ENCODE measurements around the gene CCDC102A. TPM values are rescaled to one million over a fixed set of nuclear protein-coding genes. Genes with fewer than 3 reads are reported as not detected.

The CCDC102A gene
- total and polyA plus RNA-seq, 2 of the 13 experiments (the other 11 are each of a cell fraction or from before 2014, with no cell fraction given), result 2.1 to 2.8 TPM

- no peak; the same call in 1 of the 2 replicates for TF ChIP-seq ZBTB38 (CRISPR knock-in tag; IDR thresholded peaks at IDR 0.05)
- TF ChIP-seq ZNF225 (CRISPR knock-in tag; IDR thresholded peaks at IDR 0.05), result peak; percentile 41; the same call in 1 of the 2 replicates
- no peak for TF ChIP-seq ZNF546 (CRISPR knock-in tag; conservative IDR thresholded peaks at IDR 0.05)
- TF ChIP-seq TOE1 (CRISPR knock-in tag; IDR thresholded peaks at IDR 0.05), result no peak
- TF ChIP-seq ZBTB10 (CRISPR knock-in tag; IDR thresholded peaks at IDR 0.05; ENCODE audit: borderline replicate concordance), result 0 out of 2 replicates have a peak, but pooled peaks have one; percentile 62
- TF ChIP-seq TBX3 (IDR thresholded peaks at IDR 0.05; ENCODE audit: borderline replicate concordance), result no peak; the same call in 1 of the 2 replicates
- no peak for TF ChIP-seq ZSCAN12 (CRISPR knock-in tag; IDR thresholded peaks at IDR 0.05)
- TF ChIP-seq KLF11 (CRISPR knock-in tag; IDR thresholded peaks at IDR 0.05), result peak; percentile 68; the same call in 1 of the 2 replicates
- TF ChIP-seq ETV5 (CRISPR knock-in tag; IDR thresholded peaks at IDR 0.05; ENCODE audit: borderline replicate concordance), result peak; percentile 67; the same call in 1 of the 2 replicates
- TF ChIP-seq ZNF556 (CRISPR knock-in tag; IDR thresholded peaks at IDR 0.05; ENCODE audit: borderline replicate concordance), result no peak
- TF ChIP-seq FOXC1 (CRISPR knock-in tag; IDR thresholded peaks at IDR 0.05; ENCODE audit: borderline replicate concordance), result no peak
- no peak for TF ChIP-seq ZNF282 (IDR thresholded peaks at IDR 0.05; ENCODE audit: partially characterized antibody)
- TF ChIP-seq U2AF2 (IDR thresholded peaks at IDR 0.05; ENCODE audit: low read depth, low read length), result no peak
- TF ChIP-seq ZNF17 (CRISPR knock-in tag; IDR thresholded peaks at IDR 0.05), result no peak
- no peak for TF ChIP-seq SIX4 (CRISPR knock-in tag; IDR thresholded peaks at IDR 0.05)
- TF ChIP-seq MED8 (CRISPR knock-in tag; IDR thresholded peaks at IDR 0.05; ENCODE audit: insufficient replicate concordance), result no peak
- TF ChIP-seq ZMYM4 (CRISPR knock-in tag; IDR thresholded peaks at IDR 0.05), result peak; percentile 67
- TF ChIP-seq BATF2 (CRISPR knock-in tag; IDR thresholded peaks at IDR 0.05), result peak; percentile 57; the same call in 1 of the 2 replicates
- no peak for TF ChIP-seq MTF1 (CRISPR knock-in tag; IDR thresholded peaks at IDR 0.05)
- 0 out of 2 replicates have a peak, but pooled peaks have one; percentile 48 for TF ChIP-seq HIVEP1 (CRISPR knock-in tag; IDR thresholded peaks at IDR 0.05)
- no peak for TF ChIP-seq PLRG1 (conservative IDR thresholded peaks at IDR 0.05)
- no peak for TF ChIP-seq NBN (conservative IDR thresholded peaks at IDR 0.05)
- TF ChIP-seq DBP (CRISPR knock-in tag; IDR thresholded peaks at IDR 0.05; ENCODE audit: not compliant biosample characterization), result no peak
- no peak; the same call in 1 of the 2 replicates for TF ChIP-seq USF2 (IDR thresholded peaks at IDR 0.05; ENCODE audit: low read depth, low read length)
- TF ChIP-seq USF2 (CRISPR knock-in tag; IDR thresholded peaks at IDR 0.05; ENCODE audit: borderline replicate concordance), result 0 out of 2 replicates have a peak, but pooled peaks have one; percentile 36
Measured at GRCh38 chr16:57471852-57472664, 64.3 kb downstream of the CCDC102A start (continued).

Data from HepG2 (cell line).